Choroid plexus epithelial cell (primary cell): ENCODE measurements around the gene TBC1D5.
"Not testable (repeated sequence)": the region's sequence is repeated elsewhere in the genome, so short reads cannot be mapped to it uniquely, and the experiment has no call there.

Source experiments
- DNase-seq: peaks from one replicate; pipeline ENCODE4 v3.0.0-alpha.2; 2010; ENCODE audit warnings: low read depth
- H3K4me3 ChIP-seq: 2 replicates; pipeline ENCODE4 v1.5.1; 2011; ENCODE audit warnings: low read depth, mild to moderate bottlenecking, control low read depth, low read length, moderate library complexity
- TF ChIP-seq, protein P1 (sequence below): conservative IDR thresholded peaks from 2 replicates; pipeline ENCODE4 v1.5.1; 2011; ENCODE audit warnings: low read depth, mild to moderate bottlenecking, control low read depth, inconsistent platforms, low read length, moderate library complexity

The TBC1D5 gene

DNA sequence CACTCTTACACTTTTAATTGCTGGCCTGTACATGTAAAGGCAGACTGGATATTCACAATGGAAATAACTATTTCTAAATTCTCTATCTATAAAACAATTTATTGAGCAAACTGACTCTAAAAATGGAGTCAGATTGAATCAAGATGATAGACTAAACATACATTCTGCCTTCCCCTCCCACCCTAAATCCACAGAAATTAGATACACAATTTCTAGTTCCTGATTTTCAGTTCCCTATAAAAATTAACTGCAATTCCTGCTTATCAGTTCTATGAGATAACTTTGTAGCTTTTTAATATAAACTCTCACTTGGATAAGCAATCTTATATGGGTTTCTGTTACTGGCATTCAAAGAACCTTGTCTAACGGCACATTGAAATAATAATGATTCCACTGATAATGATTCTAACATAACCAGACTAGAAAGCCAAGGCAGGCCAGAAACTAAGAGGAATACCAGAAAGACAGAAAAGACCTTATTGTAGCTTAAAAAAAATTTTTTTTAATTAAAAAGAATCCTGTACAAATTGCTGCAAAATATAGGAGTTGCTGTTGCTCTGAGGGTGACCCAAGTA is 33.1 kb downstream of the TBC1D5 start:
- no peak for DNase-seq
- TF ChIP-seq, protein P1, sequence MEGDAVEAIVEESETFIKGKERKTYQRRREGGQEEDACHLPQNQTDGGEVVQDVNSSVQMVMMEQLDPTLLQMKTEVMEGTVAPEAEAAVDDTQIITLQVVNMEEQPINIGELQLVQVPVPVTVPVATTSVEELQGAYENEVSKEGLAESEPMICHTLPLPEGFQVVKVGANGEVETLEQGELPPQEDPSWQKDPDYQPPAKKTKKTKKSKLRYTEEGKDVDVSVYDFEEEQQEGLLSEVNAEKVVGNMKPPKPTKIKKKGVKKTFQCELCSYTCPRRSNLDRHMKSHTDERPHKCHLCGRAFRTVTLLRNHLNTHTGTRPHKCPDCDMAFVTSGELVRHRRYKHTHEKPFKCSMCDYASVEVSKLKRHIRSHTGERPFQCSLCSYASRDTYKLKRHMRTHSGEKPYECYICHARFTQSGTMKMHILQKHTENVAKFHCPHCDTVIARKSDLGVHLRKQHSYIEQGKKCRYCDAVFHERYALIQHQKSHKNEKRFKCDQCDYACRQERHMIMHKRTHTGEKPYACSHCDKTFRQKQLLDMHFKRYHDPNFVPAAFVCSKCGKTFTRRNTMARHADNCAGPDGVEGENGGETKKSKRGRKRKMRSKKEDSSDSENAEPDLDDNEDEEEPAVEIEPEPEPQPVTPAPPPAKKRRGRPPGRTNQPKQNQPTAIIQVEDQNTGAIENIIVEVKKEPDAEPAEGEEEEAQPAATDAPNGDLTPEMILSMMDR, result no peak
- no peak overlapping the region for H3K4me3 ChIP-seq

DNA sequence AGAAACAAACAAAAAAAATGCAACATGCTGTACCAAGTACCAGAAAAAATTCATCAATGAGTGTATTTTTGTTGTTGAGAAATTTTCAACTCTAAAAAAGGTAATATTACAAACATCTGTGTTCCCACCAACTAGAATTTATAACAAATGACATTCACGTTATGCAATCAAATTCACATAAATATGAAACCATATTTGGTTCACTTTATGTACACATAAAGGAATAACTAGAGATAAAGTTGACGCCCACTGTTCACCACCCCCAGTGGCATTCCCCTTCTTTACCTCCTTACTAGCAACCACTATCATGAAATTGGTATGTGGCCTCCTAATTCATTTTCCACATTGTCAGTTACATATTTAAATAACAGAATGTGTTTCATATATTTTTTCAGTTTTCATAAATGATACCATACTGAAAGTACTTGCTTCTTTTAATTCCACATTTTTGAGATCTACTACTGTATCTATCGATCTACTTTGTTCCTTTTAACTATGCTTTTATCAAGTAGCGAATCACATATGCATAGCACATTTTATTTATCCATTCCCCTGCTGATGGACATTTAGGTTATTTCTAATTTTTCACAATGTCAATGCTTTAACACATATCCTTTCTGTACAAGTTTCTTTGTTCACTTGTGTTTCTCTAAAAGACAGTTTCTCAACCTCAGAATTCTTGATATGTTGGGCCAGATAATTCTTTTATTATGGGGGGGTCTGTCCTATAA is 34.5 kb downstream of the TBC1D5 start:
- TF ChIP-seq, protein P1, result no peak
- H3K4me3 ChIP-seq, result no peak overlapping the region
- peak; percentile 36 for DNase-seq

DNA sequence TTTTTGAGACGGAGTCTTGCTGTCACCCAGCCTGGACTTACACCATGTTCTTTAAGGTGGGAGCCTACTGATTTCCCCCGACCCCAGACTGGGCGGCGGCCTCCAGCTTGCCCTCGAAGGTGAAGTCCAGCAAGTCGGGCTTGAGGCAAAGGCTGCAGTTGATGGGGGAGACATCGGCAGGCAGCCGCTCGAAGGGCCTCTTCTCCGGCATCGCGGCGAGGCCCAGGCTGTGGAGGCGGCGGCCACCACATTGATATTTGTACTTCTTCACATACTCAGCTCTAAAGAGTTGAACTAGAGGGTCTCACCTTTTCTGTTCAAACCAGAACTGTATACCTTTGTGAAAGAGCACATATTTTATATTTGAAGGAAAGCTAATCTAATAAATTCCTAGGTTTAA is 36.4 kb downstream of the TBC1D5 start:
- not testable (repeated sequence) for H3K4me3 ChIP-seq, DNase-seq

- DNase-seq, H3K4me3 ChIP-seq: not testable (repeated sequence)
These were observed 42.6 kb downstream of the TBC1D5 start for GRCh38 chr3:17699815-17700214.

DNA sequence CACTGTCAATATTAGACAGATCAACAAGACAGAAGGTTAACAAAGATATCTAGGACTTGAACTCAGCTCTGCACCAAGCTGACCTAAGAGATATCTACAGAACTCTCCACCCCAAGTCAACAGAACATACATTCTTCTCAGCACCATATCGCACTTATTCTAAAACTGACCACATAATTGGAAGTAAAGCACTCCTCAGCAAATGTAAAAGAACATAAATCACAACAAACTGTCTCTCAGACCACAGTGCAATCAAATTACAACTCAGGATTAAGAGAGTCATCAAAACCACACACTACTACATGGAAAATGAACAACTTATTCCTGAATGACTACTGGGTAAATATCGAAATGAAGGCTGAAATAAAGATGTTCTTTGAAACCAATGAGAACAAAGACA is 46.8 kb downstream of the TBC1D5 start:
- H3K4me3 ChIP-seq, DNase-seq: not testable (repeated sequence)

DNA sequence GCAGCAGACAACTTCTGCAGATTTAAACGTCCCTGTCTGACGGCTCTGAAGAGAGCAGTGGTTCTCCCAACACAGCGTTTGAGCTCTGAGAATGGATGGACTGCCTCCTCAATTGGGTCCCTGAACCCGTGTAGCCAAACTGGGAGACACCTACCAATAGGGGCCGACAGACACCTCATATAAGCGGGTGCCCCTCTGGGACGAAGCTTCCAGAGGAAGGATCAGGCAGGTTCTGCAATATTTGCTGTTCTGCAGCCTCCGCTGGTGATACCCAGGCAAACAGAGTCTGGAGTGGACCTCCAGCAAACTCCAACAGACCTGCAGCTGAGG is 48.8 kb downstream of the TBC1D5 start:
- not testable (repeated sequence) for H3K4me3 ChIP-seq, DNase-seq

GRCh38 chr3:17692846-17693669 is 49.4 kb downstream of the TBC1D5 start:
- not testable (repeated sequence) for DNase-seq, H3K4me3 ChIP-seq

DNA sequence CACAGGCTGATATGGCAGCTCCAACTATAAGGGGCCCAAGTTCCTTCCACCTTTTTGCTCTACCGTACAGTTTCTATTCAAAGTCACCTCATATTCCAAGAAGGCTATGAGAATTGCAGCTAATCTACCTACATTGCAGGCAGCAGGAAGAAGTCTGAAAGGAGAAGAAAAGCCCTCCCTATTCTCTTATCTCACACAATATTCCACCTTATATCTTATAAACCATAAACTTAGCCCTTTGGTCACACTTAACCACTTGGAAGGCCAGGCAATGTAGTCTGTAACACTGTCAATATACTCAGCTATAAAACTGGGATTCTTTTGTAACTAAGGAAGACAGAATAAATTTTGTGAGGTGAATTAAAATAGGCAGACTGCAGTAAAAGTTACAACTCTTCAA is 54.9 kb downstream of the TBC1D5 start:
- H3K4me3 ChIP-seq, result no peak overlapping the region
- TF ChIP-seq, protein P1, result no peak
- no peak for DNase-seq

- no peak overlapping the region for H3K4me3 ChIP-seq
- DNase-seq, result peak; percentile 12
- TF ChIP-seq, protein P1, result peak; percentile 2
These were observed 55.8 kb downstream of the TBC1D5 start for GRCh38 chr3:17686613-17687012.
